ENCODE data around the gene GAL.
"Not testable (repeated sequence)": the region's sequence is repeated elsewhere in the genome, so short reads cannot be mapped to it uniquely, and the experiment has no call there.

Gene GAL, protein sequence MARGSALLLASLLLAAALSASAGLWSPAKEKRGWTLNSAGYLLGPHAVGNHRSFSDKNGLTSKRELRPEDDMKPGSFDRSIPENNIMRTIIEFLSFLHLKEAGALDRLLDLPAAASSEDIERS

GRCh38 chr11:68684385-68685356 is at the start of gene GAL:
Gene GAL (plus strand): TSS chr11:68684544. CDS start chr11:68684924, 380 bp downstream.
- peak; percentile 14 for DNase-seq

DNA sequence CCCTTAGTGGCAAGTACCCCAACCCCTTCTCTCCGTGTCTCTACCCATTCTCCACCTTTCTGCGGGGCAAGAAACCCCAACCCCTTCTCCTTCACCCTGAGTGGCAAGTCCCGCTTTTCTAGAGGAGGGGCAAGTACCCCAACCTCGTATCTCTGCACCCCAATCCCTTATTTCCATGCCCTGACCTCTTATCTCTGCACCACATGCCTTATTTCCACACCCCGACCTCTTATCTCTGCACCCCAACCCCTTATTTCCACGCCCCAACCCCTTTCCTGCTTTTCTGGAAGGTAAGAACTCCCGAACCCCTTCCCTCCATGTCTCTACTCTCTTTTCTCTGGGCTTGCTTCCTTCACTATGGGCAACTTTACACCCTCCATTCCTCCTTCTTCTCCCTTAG is 49.7 kb upstream of the GAL start:
- not testable (repeated sequence) for DNase-seq

GRCh38 chr11:68635172-68635571 is 49.2 kb upstream of the GAL start:
- DNase-seq, result not testable (repeated sequence)

GRCh38 chr11:68635883-68636282 is 48.5 kb upstream of the GAL start:
- not testable (repeated sequence) for DNase-seq

DNA sequence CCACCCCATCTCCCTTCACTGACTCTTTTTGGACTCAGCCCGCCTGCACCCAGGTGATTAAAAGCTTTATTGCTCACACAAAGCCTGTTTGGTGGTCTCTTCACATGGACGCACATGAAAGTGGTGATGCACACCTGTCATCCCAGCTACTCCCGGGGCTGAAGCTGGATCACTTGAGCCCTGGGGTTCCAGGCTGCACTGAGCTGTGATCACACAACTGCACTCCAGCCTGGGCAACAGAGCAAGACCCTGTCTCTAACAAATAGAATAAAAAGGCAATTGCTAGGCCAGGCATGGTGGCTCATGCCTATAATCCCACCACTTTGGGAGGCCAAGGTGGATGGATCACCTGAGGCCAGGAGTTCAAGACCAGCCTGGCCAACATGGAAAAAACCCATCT is 45.0 kb upstream of the GAL start:
- DNase-seq, result not testable (repeated sequence)

DNA sequence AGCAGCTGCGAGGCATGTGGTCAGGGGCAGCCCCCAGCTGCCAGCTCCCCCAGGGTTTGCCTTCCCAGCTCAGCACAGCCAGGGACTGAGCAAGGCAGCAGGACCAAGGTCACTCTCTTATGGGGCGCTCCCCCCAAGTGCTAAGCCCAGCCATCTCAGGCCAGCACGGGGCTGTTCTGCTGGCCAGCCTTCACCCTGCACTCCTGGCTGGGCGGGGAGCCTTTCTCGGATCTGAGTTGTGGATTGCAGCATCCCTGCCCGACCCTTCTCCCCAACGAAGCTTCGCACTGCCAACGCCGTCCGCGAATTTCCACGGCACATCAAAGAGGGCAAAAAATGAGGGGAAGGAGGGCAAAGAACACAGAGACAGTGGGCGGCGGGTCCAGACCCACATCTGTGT is 42.5 kb upstream of the GAL start:
- DNase-seq, result no peak

- no peak for DNase-seq
These were observed 40.8 kb upstream of the GAL start for GRCh38 chr11:68643585-68643984.

DNA sequence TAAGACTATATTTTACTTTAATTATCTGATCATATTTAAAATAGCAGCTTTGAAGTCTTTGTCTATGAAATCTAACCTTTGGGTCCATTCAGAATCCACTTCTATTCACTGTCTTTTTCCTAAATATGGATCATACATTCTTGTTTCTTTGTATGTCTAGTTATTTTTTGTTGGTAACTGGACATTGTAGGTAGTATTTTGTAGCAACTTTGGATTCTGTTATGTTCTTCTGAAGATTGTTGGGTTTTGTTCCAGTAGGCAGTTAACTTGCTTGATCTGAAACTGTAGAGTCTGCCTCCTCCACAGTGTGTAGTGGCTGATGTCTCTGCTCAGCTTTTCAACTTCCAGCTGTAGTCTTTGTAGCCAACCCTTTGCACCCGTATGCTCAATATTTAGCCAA is 37.5 kb upstream of the GAL start:
- no peak for DNase-seq

- no peak for DNase-seq
These were observed 34.3 kb upstream of the GAL start for GRCh38 chr11:68649851-68650555.

GRCh38 chr11:68650801-68651200 is 33.5 kb upstream of the GAL start:
- DNase-seq, result no peak

DNA sequence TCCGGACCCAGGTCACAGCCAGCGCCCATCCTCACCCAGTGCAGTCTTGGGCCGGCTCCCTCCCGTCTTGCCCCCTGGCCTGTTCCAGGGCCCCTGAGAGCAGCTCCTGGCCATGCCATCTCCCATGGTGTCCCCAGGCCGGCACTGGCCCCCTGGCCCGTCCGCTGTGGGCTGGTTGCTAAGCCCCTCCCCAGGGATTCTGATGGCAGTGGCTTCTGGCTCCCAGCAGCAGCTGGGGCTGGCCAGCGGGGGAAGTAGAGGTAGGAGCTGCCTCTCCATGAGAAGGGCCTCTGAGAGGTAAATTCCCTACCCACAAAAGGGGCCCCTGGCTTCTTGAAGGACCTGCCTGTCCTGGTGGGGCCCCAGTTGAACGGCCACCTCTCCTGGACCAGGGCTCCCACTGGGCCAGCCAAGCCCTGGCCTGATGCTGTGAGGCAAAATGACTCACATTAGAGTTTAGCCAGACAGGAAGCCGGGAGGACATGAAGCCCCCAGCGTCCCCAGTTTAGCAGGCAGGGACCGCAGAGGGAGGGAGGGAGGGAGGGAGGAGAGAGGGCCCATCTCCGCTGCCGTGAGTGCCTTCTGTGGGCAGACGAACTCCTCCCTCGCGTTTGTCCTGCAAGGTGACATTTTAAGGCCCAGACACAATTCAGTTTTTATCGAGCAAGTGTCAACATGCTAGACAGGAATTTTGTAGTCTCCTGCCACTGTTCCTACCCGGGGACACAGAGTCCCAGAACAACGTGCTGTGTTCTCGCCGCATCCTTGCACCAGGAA is 32.9 kb upstream of the GAL start:
- no peak for DNase-seq

GRCh38 chr11:68651985-68652682 is 32.2 kb upstream of the GAL start:
- no peak for DNase-seq

- no peak for DNase-seq
These were observed 31.6 kb upstream of the GAL start for GRCh38 chr11:68652683-68653156.

- DNase-seq, result no peak
These were observed 30.6 kb upstream of the GAL start for GRCh38 chr11:68653486-68654430.

- no peak for DNase-seq
These were observed 29.4 kb upstream of the GAL start for GRCh38 chr11:68654978-68655377.

DNA sequence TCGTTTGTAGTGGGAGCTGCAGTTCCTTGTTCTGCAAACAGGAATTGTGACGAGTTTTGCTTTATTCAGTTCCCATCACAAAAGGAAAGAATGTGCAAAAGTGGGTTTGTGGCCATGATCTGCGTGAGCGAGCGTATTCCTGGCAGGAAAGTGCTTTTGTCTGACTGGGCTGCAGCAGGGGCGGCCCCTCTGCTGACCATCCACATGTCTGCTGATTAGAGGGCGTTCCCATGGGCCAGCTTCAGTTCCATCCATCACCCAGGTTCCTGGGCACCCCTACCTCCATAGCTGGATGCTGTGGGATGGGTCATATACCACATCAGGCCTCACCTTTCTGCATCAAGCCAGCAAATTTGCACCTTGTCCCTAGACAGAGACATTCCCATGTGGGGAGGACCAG is 28.9 kb upstream of the GAL start:
- no peak for DNase-seq

- no peak for DNase-seq
These were observed 28.5 kb upstream of the GAL start for GRCh38 chr11:68655806-68656205.

DNA sequence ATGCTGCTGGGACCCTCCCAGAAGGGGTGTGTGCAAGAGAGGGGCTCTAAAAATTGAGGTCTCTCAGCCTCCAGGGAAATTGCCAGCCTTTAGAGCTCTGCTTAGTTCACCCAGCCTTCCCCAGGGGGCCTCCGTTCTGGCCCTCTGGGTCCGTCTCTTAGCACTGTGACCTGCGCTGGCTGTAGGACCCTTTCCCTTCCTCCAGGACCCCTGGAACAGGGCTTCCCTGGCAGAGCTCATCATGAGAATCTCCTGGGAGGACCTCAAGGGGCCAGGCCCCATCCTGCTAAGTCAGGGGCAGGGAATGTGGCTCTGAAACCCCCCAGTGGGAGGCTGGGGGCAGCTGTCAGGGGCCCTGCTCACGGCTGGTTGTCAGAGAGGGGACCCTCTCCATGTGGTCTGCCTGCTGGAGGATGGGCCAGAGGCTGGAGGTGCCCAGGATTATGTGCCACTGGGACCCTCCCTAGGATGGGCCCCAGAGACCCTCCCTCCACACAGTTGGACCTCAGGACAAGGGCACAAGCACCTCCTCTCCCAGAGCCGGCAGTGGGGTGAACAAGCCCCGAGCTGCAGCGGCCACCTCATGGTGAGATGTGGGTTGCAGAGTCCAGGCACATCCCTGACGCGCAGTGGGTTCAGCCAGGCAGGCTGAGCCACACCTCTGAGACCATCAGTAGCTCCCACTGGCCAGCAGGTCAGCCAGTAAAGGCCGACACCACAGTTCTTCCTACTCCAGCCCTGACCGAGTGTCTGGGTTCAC is 27.1 kb upstream of the GAL start:
- no peak for DNase-seq

DNA sequence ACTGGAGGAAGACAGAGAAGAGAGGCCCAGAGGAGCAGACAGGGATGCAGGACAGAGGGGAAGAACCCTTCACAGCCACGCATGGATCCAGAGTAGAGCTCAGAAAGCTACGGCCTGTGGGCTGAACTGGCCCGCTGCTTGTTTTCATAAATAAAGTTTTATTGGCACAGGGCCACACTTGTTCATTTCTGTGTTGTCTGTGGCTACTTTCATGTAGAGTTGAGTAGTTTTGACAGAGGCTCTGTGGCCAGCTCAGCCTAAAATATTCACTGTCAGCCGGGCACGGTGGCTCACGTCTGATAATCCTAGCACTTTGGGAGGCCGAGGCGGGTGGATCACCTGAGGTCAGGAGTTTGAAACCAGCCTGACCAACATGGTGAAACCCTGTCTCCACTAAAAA is 26.2 kb upstream of the GAL start:
- DNase-seq, result no peak

DNA sequence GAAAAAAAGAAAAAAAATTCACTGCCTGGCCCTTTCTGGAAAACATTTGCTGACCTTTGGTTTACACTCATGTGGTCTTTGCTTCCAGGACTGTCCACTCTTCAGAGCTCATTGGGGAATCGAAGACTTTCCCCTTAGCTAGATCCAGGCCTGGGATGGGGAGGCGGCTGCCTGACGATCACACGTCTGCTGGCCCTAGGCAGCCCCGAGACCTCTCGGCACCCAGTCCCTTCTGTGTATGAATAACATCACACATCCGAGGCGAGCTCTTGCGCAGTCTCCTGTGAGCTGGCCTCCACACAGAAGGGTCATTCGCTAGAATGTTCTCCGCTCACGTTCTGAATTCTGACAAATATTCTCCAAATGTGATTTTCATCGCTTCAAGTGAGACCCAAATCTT is 25.7 kb upstream of the GAL start:
- DNase-seq, result no peak
